GM23338 (cell line): ENCODE results near the gene PFKFB2. TPM values are rescaled to one million over a fixed set of nuclear protein-coding genes. Genes with fewer than 3 reads are reported as not detected.

Experiments
- ATAC-seq: fragments of 200-7000 bp; cut with Tn5 transposase; 3 replicates; pipeline ENCODE4 v1.9.1; 2020
- DNase-seq: peaks from one replicate; pipeline ENCODE4 v3.0.0-alpha.2; 2015; ENCODE audit warnings: low spot score
- H2AFZ ChIP-seq: fragments of 200-600 bp; sonication (generic); 2 replicates; pipeline ENCODE4 v1.8.0; 2016; ENCODE audit warnings: antibody characterized with exemption, mild to moderate bottlenecking, moderate library complexity
- H3F3A ChIP-seq: fragments of 200-600 bp; sonication (generic); replicated peaks from 2 replicates; pipeline ENCODE4 v1.8.0; 2017; ENCODE audit warnings: antibody characterized with exemption, mixed run types, low read depth
- H3K27ac ChIP-seq: fragments of 200-600 bp; sonication (generic); 2 replicates; pipeline ENCODE4 v1.6.1; 2016; ENCODE audit warnings: low read depth
- H3K27me3 ChIP-seq: fragments of 200-600 bp; sonication (generic); 2 replicates; pipeline ENCODE4 v1.8.0; 2016; ENCODE audit warnings: mild to moderate bottlenecking, mixed run types, moderate library complexity; ENCODE audit not compliant: insufficient read depth
- H3K36me3 ChIP-seq: fragments of 200-600 bp; sonication (generic); 2 replicates; pipeline ENCODE4 v1.8.0; 2016; ENCODE audit warnings: mild to moderate bottlenecking; ENCODE audit not compliant: insufficient read depth
- H3K4me1 ChIP-seq: fragments of 200-600 bp; sonication (generic); 2 replicates; pipeline ENCODE4 v1.8.0; 2016; ENCODE audit warnings: mild to moderate bottlenecking, moderate library complexity; ENCODE audit not compliant: insufficient read depth
- H3K4me2 ChIP-seq: fragments of 200-600 bp; sonication (generic); 2 replicates; pipeline ENCODE4 v1.7.1; 2017; ENCODE audit warnings: mixed run types
- H3K4me3 ChIP-seq: fragments of 200-600 bp; sonication (generic); 2 replicates; pipeline ENCODE4 v1.6.1; 2016; ENCODE audit warnings: mixed run types
- H3K79me2 ChIP-seq: fragments of 200-600 bp; sonication (generic); replicated peaks from 2 replicates; pipeline ENCODE4 v1.8.0; 2017; ENCODE audit warnings: mild to moderate bottlenecking; ENCODE audit not compliant: insufficient read depth
- H3K9me2 ChIP-seq: fragments of 200-600 bp; sonication (generic); 2 replicates; pipeline ENCODE4 v1.8.0; 2017; ENCODE audit not compliant: insufficient read depth
- H4K20me1 ChIP-seq: fragments of 200-600 bp; sonication (generic); replicated peaks from 2 replicates; pipeline ENCODE4 v1.8.0; 2017; ENCODE audit warnings: mild to moderate bottlenecking; ENCODE audit not compliant: insufficient read depth
- H3K27ac Mint-ChIP-seq: 2 replicates; pipeline ENCODE4 v1.8.0; 2020; ENCODE audit warnings: inconsistent platforms, mild to moderate bottlenecking, moderate library complexity, mixed read lengths
- H3K27me3 Mint-ChIP-seq: 3 replicates; pipeline ENCODE4 v1.8.0; 2022; ENCODE audit warnings: low read depth, mild to moderate bottlenecking, moderate library complexity, mixed read lengths, inconsistent platforms; ENCODE audit not compliant: insufficient read depth, poor library complexity
- H3K36me3 Mint-ChIP-seq: 3 replicates; pipeline ENCODE4 v1.8.0; 2021; ENCODE audit warnings: low read depth, mild to moderate bottlenecking, inconsistent platforms, moderate library complexity, mixed read lengths
- H3K4me1 Mint-ChIP-seq: 3 replicates; pipeline ENCODE4 v1.8.0; 2020; ENCODE audit warnings: mild to moderate bottlenecking, inconsistent platforms, mixed read lengths
- H3K4me3 Mint-ChIP-seq: 3 replicates; pipeline ENCODE4 v1.8.0; 2021; ENCODE audit warnings: moderate library complexity, mild to moderate bottlenecking, inconsistent platforms, mixed read lengths
- H3K9me3 Mint-ChIP-seq: 3 replicates; pipeline ENCODE4 v1.8.0; 2020; ENCODE audit warnings: moderate library complexity, mild to moderate bottlenecking, inconsistent platforms, mixed read lengths
- CREB1 ChIP-seq: fragments of 250-450 bp; sonication (Bioruptor Pico); IDR thresholded peaks from 2 replicates; pipeline ENCODE4 v1.5.0; 2020; ENCODE audit warnings: low read depth, mild to moderate bottlenecking, moderate library complexity
- EZH2 ChIP-seq: fragments of 200-600 bp; sonication (generic); IDR thresholded peaks from one replicate; pipeline ENCODE4 v1.8.0; 2017; ENCODE audit warnings: antibody characterized with exemption, mild to moderate bottlenecking, low read depth; ENCODE audit not compliant: unreplicated experiment
- EZH2phosphoT487 ChIP-seq: fragments of 200-600 bp; sonication (generic); IDR thresholded peaks from one replicate; pipeline ENCODE4 v1.8.1; 2018; ENCODE audit warnings: antibody characterized with exemption; ENCODE audit not compliant: unreplicated experiment
- JUNB ChIP-seq: IDR thresholded peaks from one replicate; pipeline ENCODE4 v1.6.1; 2016; ENCODE audit warnings: antibody characterized with exemption; ENCODE audit not compliant: unreplicated experiment
- REST ChIP-seq: IDR thresholded peaks from one replicate; pipeline ENCODE4 v1.6.1; 2018; ENCODE audit warnings: antibody characterized with exemption; ENCODE audit not compliant: unreplicated experiment
- ZNF331 ChIP-seq: fragments of 250-450 bp; sonication (Bioruptor Pico); IDR thresholded peaks from 2 replicates; pipeline ENCODE4 v1.5.0; 2020; ENCODE audit warnings: low read depth, mild to moderate bottlenecking, moderate library complexity
- polyA plus RNA-seq: library from polyadenylated mRNA; unstranded; fragments of >200 nt; fragmentation: Nextera tagmentation; extraction: Ambion mirVana; gene quantifications from 2 replicates; pipeline ENCODE4 v1.2.1, GENCODE V29; 2016
- total RNA-seq: library from RNA; depleted of rRNA; stranded (reverse); fragments of >200 nt; shearing (Covaris generic); gene quantifications from 2 replicates; pipeline ENCODE4 v1.2.3, GENCODE V29; 2014
- TF ChIP-seq, protein P1 (sequence below), 2 experiments: fragments of 200-600 bp in 1 of 2; sonication (generic) in 1 of 2; conservative IDR thresholded peaks; 2 replicates each; pipeline versions ENCODE4 v1.5.1 to v1.6.1; 2016 to 2017; ENCODE audit warnings: antibody characterized with exemption in 2 of 2, low read depth in 2 of 2, mild to moderate bottlenecking in 2 of 2, moderate library complexity in 1 of 2

PFKFB2 gene
- total and polyA plus RNA-seq, 2 experiments from 2014 or later: 4.9 to 14.8 TPM

GRCh38 chr1:207031016-207031415, 22.1 kb upstream of the PFKFB2 start:
- Histone ChIP-seq H3K4me2 (0 out of 2 replicates have a peak overlapping the region, but pooled peaks have one; percentile 67), H3K27ac (no peak overlapping the region)
- no peaks in the 10 kb centered on the region for H3K36me3 Mint-ChIP-seq

More at GRCh38 chr1:207031016-207031415, 22.1 kb upstream of the PFKFB2 start:
- Mint-ChIP-seq H3K9me3 (no peaks in the 10 kb centered on the region), H3K4me3 (no peak overlapping the region; the same call in 2 of the 3 replicates), H3K27me3 (no peaks in the 10 kb centered on the region), H3K4me1 (peaks cover 58% of the 10 kb centered on the region), H3K27ac (no peak overlapping the region)
- Histone ChIP-seq H3F3A (no peaks in the 10 kb centered on the region), H3K79me2 (no peaks in the 10 kb centered on the region), H3K4me3 (no peak overlapping the region), H3K36me3 (no peaks in the 10 kb centered on the region), H2AFZ (no peak overlapping the region), H3K9me2 (peaks cover 10% of the 10 kb centered on the region; the same call in 1 of the 2 replicates), H3K27me3 (no peaks in the 10 kb centered on the region), H4K20me1 (no peaks in the 10 kb centered on the region), H3K4me1 (peaks cover 37% of the 10 kb centered on the region)
- DNase-seq: no peak
- TF ChIP-seq EZH2phosphoT487: no peak
- TF ChIP-seq REST: no peak
- no peak for TF ChIP-seq JUNB
- TF ChIP-seq CREB1 (CRISPR knock-in tag): no peak
- TF ChIP-seq, protein P1, sequence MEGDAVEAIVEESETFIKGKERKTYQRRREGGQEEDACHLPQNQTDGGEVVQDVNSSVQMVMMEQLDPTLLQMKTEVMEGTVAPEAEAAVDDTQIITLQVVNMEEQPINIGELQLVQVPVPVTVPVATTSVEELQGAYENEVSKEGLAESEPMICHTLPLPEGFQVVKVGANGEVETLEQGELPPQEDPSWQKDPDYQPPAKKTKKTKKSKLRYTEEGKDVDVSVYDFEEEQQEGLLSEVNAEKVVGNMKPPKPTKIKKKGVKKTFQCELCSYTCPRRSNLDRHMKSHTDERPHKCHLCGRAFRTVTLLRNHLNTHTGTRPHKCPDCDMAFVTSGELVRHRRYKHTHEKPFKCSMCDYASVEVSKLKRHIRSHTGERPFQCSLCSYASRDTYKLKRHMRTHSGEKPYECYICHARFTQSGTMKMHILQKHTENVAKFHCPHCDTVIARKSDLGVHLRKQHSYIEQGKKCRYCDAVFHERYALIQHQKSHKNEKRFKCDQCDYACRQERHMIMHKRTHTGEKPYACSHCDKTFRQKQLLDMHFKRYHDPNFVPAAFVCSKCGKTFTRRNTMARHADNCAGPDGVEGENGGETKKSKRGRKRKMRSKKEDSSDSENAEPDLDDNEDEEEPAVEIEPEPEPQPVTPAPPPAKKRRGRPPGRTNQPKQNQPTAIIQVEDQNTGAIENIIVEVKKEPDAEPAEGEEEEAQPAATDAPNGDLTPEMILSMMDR (conservative IDR thresholded peaks at IDR 0.05; ENCODE audit: low read depth in 2 of 2): no peak
- no peak for TF ChIP-seq ZNF331 (CRISPR knock-in tag)
- TF ChIP-seq EZH2: no peak
- no peak for ATAC-seq
